ENCODE data around the gene SLC16A2.

The SLC16A2 gene

DNA sequence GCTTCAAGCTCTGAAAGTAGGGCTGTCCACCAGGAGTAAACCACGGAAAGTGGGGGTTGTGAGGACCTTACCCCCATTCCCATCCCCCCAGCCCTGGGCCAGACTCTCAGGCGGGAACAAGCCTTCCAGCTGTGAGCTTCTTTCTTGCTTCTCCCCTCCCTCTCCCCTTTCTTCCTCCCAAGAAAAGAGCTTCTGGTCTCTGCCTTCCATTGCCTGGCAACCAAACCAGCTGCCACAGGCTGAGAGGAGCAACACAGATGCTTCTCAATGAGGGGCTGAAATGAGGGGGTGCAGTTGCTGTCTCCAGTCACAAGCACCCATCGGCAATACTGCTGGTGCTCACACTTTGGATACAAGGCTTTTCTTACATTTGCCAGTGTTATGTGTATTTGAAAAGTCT lies 72.5 kb downstream of the SLC16A2 start:
- Histone ChIP-seq H3K27me3 (ENCODE audit: control insufficient read depth, low read length) (no peaks in the 10 kb centered on the region), H3K79me2 (ENCODE audit: control insufficient read depth, low read length) (no peaks in the 10 kb centered on the region), H3K27ac (ENCODE audit: low read depth, low read length) (no peak overlapping the region), H3F3A (ENCODE audit: control insufficient read depth, insufficient read depth) (no peaks in the 10 kb centered on the region), H3K4me1 (ENCODE audit: control insufficient read depth, low read length) (no peaks in the 10 kb centered on the region), H3K9me2 (replicated peaks; ENCODE audit: control insufficient read depth, low read length) (no peaks in the 10 kb centered on the region), H3K36me3 (ENCODE audit: control insufficient read depth, low read length) (no peaks in the 10 kb centered on the region), H3K9me3 (ENCODE audit: control insufficient read depth, insufficient read depth, low read length) (no peaks in the 10 kb centered on the region), H4K20me1 (ENCODE audit: control insufficient read depth, insufficient read depth, low read depth, low read length) (no peaks in the 10 kb centered on the region), H3K4me2 (ENCODE audit: low read length) (no peak overlapping the region), H3K4me3 (ENCODE audit: low read length) (no peak overlapping the region)
- TF ChIP-seq EZH2phosphoT487 (IDR thresholded peaks at IDR 0.05; ENCODE audit: borderline replicate concordance, low read length), result no peak
- TF ChIP-seq, protein P1, sequence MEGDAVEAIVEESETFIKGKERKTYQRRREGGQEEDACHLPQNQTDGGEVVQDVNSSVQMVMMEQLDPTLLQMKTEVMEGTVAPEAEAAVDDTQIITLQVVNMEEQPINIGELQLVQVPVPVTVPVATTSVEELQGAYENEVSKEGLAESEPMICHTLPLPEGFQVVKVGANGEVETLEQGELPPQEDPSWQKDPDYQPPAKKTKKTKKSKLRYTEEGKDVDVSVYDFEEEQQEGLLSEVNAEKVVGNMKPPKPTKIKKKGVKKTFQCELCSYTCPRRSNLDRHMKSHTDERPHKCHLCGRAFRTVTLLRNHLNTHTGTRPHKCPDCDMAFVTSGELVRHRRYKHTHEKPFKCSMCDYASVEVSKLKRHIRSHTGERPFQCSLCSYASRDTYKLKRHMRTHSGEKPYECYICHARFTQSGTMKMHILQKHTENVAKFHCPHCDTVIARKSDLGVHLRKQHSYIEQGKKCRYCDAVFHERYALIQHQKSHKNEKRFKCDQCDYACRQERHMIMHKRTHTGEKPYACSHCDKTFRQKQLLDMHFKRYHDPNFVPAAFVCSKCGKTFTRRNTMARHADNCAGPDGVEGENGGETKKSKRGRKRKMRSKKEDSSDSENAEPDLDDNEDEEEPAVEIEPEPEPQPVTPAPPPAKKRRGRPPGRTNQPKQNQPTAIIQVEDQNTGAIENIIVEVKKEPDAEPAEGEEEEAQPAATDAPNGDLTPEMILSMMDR (IDR thresholded peaks at IDR 0.05; ENCODE audit: low read depth, low read length, poor library complexity, severe bottlenecking), result no peak

DNA sequence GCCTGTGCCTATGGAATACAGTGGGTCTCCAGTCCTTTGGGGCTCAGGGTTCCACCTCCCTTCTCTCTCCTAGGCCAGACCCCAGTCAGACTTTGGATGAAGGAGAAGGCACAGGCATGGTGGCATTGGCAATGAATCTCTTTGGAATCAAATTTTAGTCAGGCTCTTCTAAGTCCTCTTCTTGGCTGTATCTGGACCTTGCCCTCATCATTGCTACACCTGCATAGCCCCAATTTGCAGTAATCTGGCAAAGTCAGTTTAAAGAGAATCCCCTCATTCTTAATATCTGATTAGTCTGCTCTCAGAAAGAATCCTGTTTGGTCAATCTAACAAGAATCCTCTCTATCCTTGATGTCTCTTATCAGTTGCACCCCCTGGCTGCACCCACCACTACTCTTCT lies 77.6 kb downstream of the SLC16A2 start:
- Histone ChIP-seq H3K9me2 (replicated peaks; ENCODE audit: control insufficient read depth, low read length) (no peaks in the 10 kb centered on the region), H3K4me3 (ENCODE audit: low read length) (no peak overlapping the region), H3K27me3 (ENCODE audit: control insufficient read depth, low read length) (no peaks in the 10 kb centered on the region), H3F3A (ENCODE audit: control insufficient read depth, insufficient read depth) (no peaks in the 10 kb centered on the region), H3K9me3 (ENCODE audit: control insufficient read depth, insufficient read depth, low read length) (no peaks in the 10 kb centered on the region), H3K79me2 (ENCODE audit: control insufficient read depth, low read length) (no peaks in the 10 kb centered on the region), H3K4me2 (ENCODE audit: low read length) (no peak overlapping the region), H3K4me1 (ENCODE audit: control insufficient read depth, low read length) (no peaks in the 10 kb centered on the region), H3K27ac (ENCODE audit: low read depth, low read length) (no peak overlapping the region), H4K20me1 (ENCODE audit: control insufficient read depth, insufficient read depth, low read depth, low read length) (no peaks in the 10 kb centered on the region), H3K36me3 (ENCODE audit: control insufficient read depth, low read length) (no peaks in the 10 kb centered on the region)
- no peak for TF ChIP-seq EZH2phosphoT487 (IDR thresholded peaks at IDR 0.05; ENCODE audit: borderline replicate concordance, low read length)
- TF ChIP-seq, protein P1 (IDR thresholded peaks at IDR 0.05; ENCODE audit: low read depth, low read length, poor library complexity, severe bottlenecking), result no peak

DNA sequence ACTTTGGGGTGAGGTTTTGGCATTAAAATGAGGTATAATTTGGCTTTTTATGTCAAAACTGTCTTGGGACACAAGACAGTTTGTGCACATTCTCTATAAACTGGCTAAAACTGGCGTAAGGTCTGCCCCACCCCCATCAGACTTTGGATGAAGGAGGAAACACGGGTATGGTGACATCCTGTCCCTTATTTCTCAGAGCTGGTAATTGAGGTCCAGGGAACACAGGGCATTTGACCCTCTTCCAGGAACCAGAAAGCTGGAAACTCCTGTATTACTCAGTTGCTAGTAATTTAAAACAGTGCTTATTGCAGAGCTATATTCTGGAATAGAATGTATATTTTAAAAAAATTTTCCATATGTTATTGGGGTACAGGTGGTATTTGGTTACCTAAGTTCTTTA lies 78.8 kb downstream of the SLC16A2 start:
- H3K9me3 ChIP-seq (ENCODE audit: control insufficient read depth, insufficient read depth, low read length), result no peaks in the 10 kb centered on the region
- no peaks in the 10 kb centered on the region for H3F3A ChIP-seq (ENCODE audit: control insufficient read depth, insufficient read depth)
- H3K4me3 ChIP-seq (ENCODE audit: low read length), result no peak overlapping the region
- TF ChIP-seq, protein P1 (IDR thresholded peaks at IDR 0.05; ENCODE audit: low read depth, low read length, poor library complexity, severe bottlenecking), result no peak
- no peak for TF ChIP-seq EZH2phosphoT487 (IDR thresholded peaks at IDR 0.05; ENCODE audit: borderline replicate concordance, low read length)
- no peaks in the 10 kb centered on the region for H3K9me2 ChIP-seq (replicated peaks; ENCODE audit: control insufficient read depth, low read length)
- H3K27me3 ChIP-seq (ENCODE audit: control insufficient read depth, low read length), result no peaks in the 10 kb centered on the region
- H3K27ac ChIP-seq (ENCODE audit: low read depth, low read length), result no peak overlapping the region
- no peak overlapping the region for H3K4me2 ChIP-seq (ENCODE audit: low read length)
- H3K79me2 ChIP-seq (ENCODE audit: control insufficient read depth, low read length), result no peaks in the 10 kb centered on the region
- H4K20me1 ChIP-seq (ENCODE audit: control insufficient read depth, insufficient read depth, low read depth, low read length), result no peaks in the 10 kb centered on the region
- no peaks in the 10 kb centered on the region for H3K36me3 ChIP-seq (ENCODE audit: control insufficient read depth, low read length)
- H3K4me1 ChIP-seq (ENCODE audit: control insufficient read depth, low read length), result no peaks in the 10 kb centered on the region

DNA sequence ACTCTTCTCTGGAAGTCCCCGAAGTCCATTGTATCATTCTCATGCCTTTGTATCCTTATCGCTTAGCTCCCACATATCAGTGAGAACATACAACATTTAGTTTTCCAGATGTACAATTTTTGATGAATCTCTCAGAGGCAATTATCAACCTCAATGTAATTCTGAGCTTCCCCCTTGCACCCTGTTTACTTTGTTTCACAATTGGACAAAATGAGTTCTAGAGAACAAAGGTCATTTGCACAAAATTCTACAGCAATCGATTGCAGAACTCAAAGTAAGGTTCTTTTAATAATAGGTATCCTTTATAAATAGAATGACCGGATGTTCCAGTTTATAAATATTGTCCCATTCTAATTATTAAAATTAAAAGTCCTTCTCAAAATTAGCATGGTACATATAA lies 79.3 kb downstream of the SLC16A2 start:
- no peak overlapping the region for H3K4me2 ChIP-seq (ENCODE audit: low read length)
- H3K9me2 ChIP-seq (replicated peaks; ENCODE audit: control insufficient read depth, low read length), result no peaks in the 10 kb centered on the region
- H3F3A ChIP-seq (ENCODE audit: control insufficient read depth, insufficient read depth), result no peaks in the 10 kb centered on the region
- H3K36me3 ChIP-seq (ENCODE audit: control insufficient read depth, low read length), result no peaks in the 10 kb centered on the region
- H3K27ac ChIP-seq (ENCODE audit: low read depth, low read length), result no peak overlapping the region
- H3K4me3 ChIP-seq (ENCODE audit: low read length), result no peak overlapping the region
- no peaks in the 10 kb centered on the region for H3K9me3 ChIP-seq (ENCODE audit: control insufficient read depth, insufficient read depth, low read length)
- no peaks in the 10 kb centered on the region for H4K20me1 ChIP-seq (ENCODE audit: control insufficient read depth, insufficient read depth, low read depth, low read length)
- no peak for TF ChIP-seq EZH2phosphoT487 (IDR thresholded peaks at IDR 0.05; ENCODE audit: borderline replicate concordance, low read length)
- TF ChIP-seq, protein P1 (IDR thresholded peaks at IDR 0.05; ENCODE audit: low read depth, low read length, poor library complexity, severe bottlenecking), result no peak
- no peaks in the 10 kb centered on the region for H3K4me1 ChIP-seq (ENCODE audit: control insufficient read depth, low read length)
- no peaks in the 10 kb centered on the region for H3K79me2 ChIP-seq (ENCODE audit: control insufficient read depth, low read length)
- no peaks in the 10 kb centered on the region for H3K27me3 ChIP-seq (ENCODE audit: control insufficient read depth, low read length)
